HG03159 (cell line): Measurements from ENCODE around the gene KIF18B.

Experiments used
- ATAC-seq: cut with Tn5 transposase; IDR thresholded peaks from one replicate; pipeline ENCODE4 v1.9.1; 2021; ENCODE audit warnings: mild to moderate bottlenecking, moderate library complexity; ENCODE audit not compliant: unreplicated experiment

The KIF18B gene

GRCh38 chr17:44941712-44942331 lies 5.8 kb downstream of the KIF18B start:
- ATAC-seq: no peak

- no peak for ATAC-seq
Observed at GRCh38 chr17:44940768-44941167, 6.8 kb downstream of the KIF18B start.

DNA sequence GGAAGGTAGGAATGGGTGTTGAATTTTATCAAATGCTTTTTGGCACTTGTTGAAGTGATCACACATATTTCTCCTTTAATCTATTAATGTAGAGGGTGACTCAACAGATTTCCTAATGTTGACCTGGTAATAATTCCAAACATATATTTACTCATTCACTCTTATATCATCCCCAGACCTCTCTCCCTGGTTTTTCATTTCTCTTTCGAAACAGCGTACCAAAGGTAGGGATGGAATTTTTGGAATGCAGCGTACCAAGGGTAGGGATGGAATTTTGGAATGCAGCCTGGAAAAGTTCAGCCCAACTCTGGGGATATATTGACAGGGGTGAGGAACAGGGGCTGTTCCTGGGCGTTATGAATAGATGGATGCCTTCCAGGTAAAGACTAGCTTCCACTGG lies 7.3 kb downstream of the KIF18B start:
- ATAC-seq: no peak

GRCh38 chr17:44935116-44935515 lies 12.5 kb downstream of the KIF18B start:
- ATAC-seq: no peak

DNA sequence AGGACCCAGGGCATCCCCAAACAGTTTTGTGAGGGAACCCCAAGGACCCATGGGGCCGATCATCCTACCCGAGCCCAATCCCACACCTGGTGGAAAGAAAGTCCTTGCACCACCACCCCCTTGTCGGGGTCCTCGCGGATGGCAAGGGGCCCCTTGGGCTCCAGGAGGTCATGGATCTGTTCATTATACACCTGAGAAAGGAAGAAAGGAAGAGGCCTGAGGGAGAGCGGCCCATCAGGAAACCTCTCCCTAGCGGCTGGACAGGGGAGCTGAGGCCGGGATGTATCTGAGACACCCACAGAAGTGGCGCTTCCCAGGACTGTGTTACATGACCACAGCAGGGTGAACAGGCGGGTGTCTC lies 12.8 kb downstream of the KIF18B start:
- no peak for ATAC-seq

DNA sequence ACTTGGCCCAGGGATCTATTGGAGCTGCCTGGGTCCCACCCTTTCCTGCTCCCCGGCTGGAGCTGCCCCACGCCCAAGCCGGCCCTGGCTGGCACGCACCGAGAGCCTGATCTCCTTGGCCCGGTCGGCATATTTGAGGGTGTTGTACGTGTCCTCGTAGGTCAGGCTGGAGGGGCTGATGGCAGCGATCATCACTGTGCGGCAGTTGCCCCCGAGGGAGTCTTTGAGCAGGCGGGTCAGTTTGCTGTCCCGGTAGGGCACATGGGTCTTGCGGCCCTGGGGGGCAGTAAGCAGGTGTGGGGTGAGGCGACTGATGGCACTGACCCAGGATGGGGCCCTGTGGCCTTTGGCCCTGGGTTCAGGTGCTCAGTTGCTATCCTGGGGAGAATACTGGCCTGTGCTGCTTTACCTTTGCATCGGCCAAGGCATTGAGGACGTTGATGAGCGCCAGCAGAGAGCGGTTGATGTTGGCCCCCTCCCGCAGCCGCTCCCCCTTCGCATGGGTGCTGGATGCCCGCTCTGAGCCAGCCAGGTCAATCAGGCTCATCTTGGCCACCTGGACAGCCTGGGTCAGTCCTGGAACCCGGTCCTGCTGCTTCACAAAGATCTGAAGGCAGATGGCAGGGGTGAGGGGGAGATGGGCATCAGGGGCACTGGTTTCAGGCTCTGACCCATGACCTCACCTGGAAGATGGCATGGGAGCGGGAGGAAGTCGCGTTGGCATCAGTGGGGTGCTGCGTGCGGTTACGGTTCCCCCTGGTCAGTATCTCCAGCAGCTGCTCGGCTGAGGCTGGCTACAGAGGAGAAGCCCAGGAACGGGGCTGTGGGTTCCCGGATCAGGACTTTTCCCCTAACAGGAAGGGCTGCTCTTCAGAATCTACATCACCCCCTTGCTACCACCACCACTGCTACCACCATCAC lies 13.5 kb downstream of the KIF18B start:
- no peak for ATAC-seq

DNA sequence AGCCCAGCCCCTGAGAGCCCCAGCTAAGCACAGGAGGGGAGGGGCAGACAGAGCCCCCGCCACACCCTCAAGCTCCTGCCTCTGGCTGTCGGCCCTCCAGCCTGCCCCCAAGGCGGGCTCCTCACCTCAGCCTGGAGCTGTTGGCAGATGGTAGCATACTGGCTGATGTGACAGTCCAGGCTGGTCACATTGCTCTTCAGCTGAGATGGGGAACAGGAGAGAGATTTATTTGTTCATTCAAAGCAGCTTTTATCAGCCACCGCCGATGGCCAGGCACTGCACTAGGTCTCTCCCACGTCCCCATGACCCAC lies 14.8 kb downstream of the KIF18B start:
- ATAC-seq: no peak

DNA sequence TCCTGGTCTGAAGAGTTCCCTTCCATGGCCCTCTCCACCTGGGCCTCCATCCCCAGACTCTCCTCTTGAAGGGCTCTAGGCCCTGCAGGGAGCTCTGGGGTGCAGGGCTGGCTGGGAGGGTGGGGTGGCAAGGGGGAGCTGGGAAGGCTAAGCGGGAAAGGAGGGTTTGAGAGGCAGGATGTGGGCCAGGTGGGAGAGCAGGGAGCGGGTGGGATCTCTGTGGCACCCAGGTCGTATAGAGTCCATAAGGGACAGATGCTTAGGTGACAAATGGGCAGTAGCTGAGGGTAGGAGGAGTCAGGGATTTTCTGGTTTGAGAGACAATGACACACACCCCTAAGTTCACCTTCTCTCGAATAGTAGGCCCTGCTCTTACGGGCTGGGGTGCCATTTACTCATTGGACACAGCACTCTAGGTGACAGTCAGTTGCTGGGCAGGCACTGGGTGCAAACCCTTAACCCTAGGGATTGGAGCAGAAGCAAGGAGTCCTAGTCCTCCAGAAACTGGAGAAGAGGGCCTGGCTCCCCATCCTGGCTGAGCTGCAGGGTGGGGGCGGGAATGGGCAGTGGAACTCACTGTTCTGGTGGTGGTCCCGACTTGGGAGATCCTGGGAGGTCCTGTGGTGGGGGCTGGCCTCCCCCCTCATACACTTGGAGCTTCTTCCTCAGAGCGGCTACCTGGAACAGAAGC lies 15.3 kb downstream of the KIF18B start:
- no peak for ATAC-seq

- ATAC-seq: no peak
Observed at GRCh38 chr17:44931376-44931775, 16.2 kb downstream of the KIF18B start.

DNA sequence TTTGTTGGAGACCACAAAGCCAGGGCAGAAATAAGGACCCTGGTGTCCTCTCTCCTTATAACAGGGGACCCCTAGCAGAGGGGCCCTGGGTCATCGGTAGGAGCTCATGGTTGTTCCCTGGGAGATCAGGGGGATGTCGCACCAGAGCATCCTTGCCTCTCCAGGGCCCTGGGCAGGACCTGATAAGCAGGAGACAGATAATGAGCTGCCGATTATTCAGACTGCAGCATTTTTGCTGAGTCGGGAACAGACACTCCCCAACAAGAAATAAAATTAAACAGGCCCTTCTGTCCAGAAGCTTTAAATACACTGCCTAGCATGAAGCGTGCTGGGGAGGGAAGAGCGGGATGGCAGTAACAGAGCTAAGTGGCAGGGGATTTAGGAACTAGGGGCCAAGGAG lies 16.9 kb downstream of the KIF18B start:
- no peak for ATAC-seq

DNA sequence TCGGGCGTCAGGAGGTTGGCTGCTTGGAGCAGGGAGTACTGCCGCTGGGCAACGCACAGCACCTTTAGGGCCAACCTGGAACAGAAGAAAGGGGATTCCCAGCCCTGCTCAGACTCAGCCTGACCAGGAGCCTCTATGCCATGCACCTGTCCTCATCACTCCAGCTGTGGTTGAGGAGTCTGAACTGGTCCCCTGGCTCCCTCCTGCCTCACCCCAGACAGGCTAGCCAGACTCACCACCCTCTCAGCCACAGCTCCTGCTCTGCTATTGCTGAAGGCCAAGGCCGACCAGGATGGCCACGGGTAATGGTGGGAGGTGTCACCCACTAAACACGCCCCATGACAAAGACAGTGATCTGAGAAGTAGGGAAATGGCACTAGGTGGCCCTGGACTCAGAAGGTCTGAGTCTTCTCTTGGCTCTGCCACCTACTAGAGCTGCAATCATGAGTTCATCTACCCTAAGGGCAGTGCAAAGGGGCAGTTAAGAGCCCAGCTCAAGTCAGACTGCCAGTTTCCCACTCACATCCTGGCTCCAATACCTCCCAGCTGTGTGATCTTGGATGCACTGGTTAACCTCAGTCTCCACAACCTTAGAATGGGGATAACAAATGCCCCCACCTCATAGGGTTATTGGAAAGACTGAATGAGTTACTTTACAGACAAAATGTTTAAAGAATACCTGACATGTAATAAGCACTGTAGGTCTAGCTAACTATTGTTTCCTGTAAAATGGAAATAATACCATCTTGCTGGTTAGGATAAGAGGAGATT lies 18.4 kb downstream of the KIF18B start:
- no peak for ATAC-seq

DNA sequence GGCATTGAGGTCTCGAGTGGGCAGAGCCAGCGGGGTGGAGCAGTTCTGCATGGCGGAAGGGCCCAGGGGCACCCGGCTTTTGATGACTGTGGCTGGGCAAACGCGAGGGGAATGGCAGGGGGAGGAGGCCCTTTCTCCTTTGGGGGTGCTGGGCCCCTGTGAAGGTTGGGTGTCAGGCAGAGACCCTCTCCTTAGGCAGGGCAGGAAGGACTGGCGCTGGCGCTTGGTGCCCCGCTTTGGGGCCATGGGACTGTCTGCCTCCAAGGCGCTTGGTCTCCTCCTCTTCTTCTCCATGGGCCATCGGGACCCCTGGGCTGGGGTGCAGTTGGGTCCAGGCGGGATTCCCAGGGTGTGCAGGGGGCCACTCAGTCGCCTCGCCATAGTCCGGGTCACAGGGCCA lies 19.4 kb downstream of the KIF18B start:
- no peak for ATAC-seq

DNA sequence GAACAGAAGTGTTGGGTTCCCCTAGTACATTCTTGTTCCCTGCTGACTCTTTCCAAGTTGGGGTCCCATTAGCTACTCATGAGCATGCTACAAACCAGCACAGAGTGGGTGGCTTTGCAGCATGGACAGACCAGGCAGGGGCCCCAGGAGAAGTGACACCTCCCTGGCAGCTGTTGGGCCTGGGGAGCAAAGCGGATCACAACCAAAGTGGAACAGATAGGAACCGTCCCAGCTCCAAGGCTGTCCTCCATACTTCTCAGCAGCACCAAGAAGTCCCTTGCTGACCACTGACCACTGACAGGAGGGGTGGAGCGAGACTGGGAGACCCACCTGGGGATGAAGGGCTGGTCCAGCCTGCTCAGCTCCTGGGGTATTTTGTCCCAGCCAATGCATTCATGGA lies 19.9 kb downstream of the KIF18B start:
- no peak for ATAC-seq

- no peak for ATAC-seq
Observed at GRCh38 chr17:44926821-44927525, 20.6 kb downstream of the KIF18B start.

- ATAC-seq: no peak
Observed at GRCh38 chr17:44925731-44926697, 21.6 kb downstream of the KIF18B start.

DNA sequence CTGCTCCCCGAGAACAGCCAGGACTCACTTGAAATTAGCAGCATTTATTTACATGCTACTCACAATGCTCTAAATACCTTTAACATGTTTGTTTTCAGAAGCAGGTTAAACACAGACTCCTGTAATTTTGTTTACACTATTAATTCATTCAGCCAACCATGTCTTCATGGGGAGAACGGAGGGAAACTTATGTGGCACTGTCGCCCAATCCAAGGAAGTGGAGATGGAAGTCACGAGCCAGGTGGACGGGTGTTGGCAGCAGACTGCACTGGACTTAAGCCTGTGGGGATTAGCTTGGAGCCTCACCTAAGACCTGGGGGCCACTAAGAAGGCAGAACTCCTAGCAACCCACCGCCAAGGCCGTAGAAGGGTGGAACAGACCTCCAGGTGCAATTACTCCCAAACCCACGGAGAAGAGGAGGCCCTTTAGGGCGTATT lies 23.4 kb downstream of the KIF18B start:
- ATAC-seq: no peak

GRCh38 chr17:44922746-44923470 lies 24.7 kb downstream of the KIF18B start:
- no peak for ATAC-seq

DNA sequence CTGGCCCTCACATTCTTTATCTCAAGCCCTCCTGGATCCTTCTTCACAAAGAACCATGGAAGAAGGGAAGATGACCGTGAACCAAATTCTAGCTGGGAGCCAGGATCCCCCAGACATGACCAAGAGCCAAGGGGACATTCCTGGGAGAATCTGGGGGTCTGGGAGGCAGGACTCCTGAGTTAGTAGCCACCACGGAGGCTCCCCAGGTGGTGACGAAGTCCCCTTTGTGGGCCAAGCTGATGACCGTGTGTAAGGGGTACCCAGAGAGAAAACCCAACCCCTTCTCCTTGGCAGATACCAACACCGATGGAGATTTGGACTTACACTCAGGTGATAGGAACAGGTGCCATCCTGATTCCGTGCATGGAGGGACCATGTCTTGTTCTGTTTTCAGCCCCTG lies 25.4 kb downstream of the KIF18B start:
- no peak for ATAC-seq
